Fibroblast of lung (primary cell): Measurements from ENCODE around the gene RFXANK. TPM values are rescaled to one million over a fixed set of nuclear protein-coding genes. Genes with fewer than 3 reads are reported as not detected.
A peak's percentile ranks its signal among the peaks of the same experiment; 100 is the strongest.

Experiments used
- DNase-seq, 2 donors: peaks; one replicate each; pipeline versions ENCODE4 v3.0.0 to v3.0.0-alpha.2; 2010; ENCODE audit warnings: low read depth in 2 of 2
- H2AFZ ChIP-seq: 2 replicates; pipeline ENCODE4 v1.5.1; 2012; ENCODE audit warnings: low read length, control low read depth, inconsistent platforms
- H3K27ac ChIP-seq: 2 replicates; pipeline ENCODE4 v1.5.1; 2011; ENCODE audit warnings: low read length, control low read depth; ENCODE audit not compliant: insufficient read depth
- H3K27me3 ChIP-seq: 2 replicates; pipeline ENCODE4 v1.5.1; 2011; ENCODE audit warnings: mild to moderate bottlenecking, low read length; ENCODE audit not compliant: control insufficient read depth, insufficient read depth
- H3K36me3 ChIP-seq: 2 replicates; pipeline ENCODE4 v1.5.1; 2011; ENCODE audit warnings: low read length; ENCODE audit not compliant: control insufficient read depth, insufficient read depth
- H3K4me1 ChIP-seq: 2 replicates; pipeline ENCODE4 v1.5.1; 2011; ENCODE audit warnings: low read length; ENCODE audit not compliant: control insufficient read depth, insufficient read depth; ENCODE audit errors: extremely low read depth
- H3K4me2 ChIP-seq: 2 replicates; pipeline ENCODE4 v1.5.1; 2011; ENCODE audit warnings: low read length, control low read depth; ENCODE audit not compliant: insufficient read depth; ENCODE audit errors: extremely low read depth
- H3K4me3 ChIP-seq, 4 experiments: fragments of 200-600 bp in 1 of 4; sonication (generic) in 1 of 4; replicated peaks in 1 of 4; 2 replicates each; pipeline ENCODE4 v1.5.1; 2011 to 2016; ENCODE audit warnings: low read length in 4 of 4, low read depth in 3 of 4, mild to moderate bottlenecking in 3 of 4, control low read depth in 2 of 4, inconsistent platforms in 1 of 4, mixed read lengths in 1 of 4; ENCODE audit not compliant: insufficient read depth in 1 of 4; ENCODE audit errors: control extremely low read depth in 1 of 4
- H3K79me2 ChIP-seq: 2 replicates; pipeline ENCODE4 v1.5.1; 2012; ENCODE audit warnings: mild to moderate bottlenecking, low read length, inconsistent platforms; ENCODE audit not compliant: control insufficient read depth, insufficient read depth
- H3K9ac ChIP-seq: 2 replicates; pipeline ENCODE4 v1.5.1; 2011; ENCODE audit warnings: mild to moderate bottlenecking, low read length, control low read depth; ENCODE audit not compliant: insufficient read depth
- H3K9me3 ChIP-seq: 2 replicates; pipeline ENCODE4 v1.5.1; 2012; ENCODE audit warnings: low read depth, low read length; ENCODE audit not compliant: control insufficient read depth, insufficient read depth
- H4K20me1 ChIP-seq: 2 replicates; pipeline ENCODE4 v1.5.1; 2011; ENCODE audit warnings: low read length; ENCODE audit not compliant: control insufficient read depth, insufficient read depth; ENCODE audit errors: extremely low read depth
- CTCF ChIP-seq, 2 donors: IDR thresholded peaks in 1 of 2; conservative IDR thresholded peaks in 1 of 2; 1 replicate in 1 of 2; 2 replicates in 1 of 2; pipeline ENCODE4 v1.5.1; 2011 to 2012; ENCODE audit warnings: low read length in 2 of 2, control low read depth in 1 of 2, inconsistent platforms in 1 of 2, low read depth in 1 of 2, mild to moderate bottlenecking in 1 of 2
- EZH2 ChIP-seq: IDR thresholded peaks from 2 replicates; pipeline ENCODE4 v1.5.1; 2012; ENCODE audit warnings: low read length, control low read depth, mild to moderate bottlenecking; ENCODE audit errors: missing control alignments
- polyA plus RNA-seq, 2 donors: library from polyadenylated mRNA; depleted of rRNA in 1 of 2; stranded (reverse) in 1 of 2; unstranded in 1 of 2; fragments of >200 nt; gene quantifications; 2 replicates each; pipeline ENCODE4 v1.2.1, GENCODE V29; 2011 to 2012; ENCODE audit warnings: missing spikeins in 1 of 2
- total RNA-seq: library from RNA; depleted of rRNA; stranded (reverse); fragments of >200 nt; gene quantifications from 2 replicates; pipeline ENCODE4 v1.2.1, GENCODE V29; 2014

The RFXANK gene
- total and polyA plus RNA-seq, 2 donors (not counting 1 experiment from before 2014, with no cell fraction given): 31.9 to 65.2 TPM

GRCh38 chr19:19224852-19225494 is 32.9 kb downstream of the RFXANK start:
- Histone ChIP-seq H3K4me3 (peak overlapping the region in 2 of 4 experiments; percentile 21 to 28), H3K4me2 (peak overlapping the region; percentile 51), H3K9me3 (no peaks in the 10 kb centered on the region), H3K36me3 (no peaks in the 10 kb centered on the region), H3K79me2 (no peaks in the 10 kb centered on the region), H2AFZ (no peak overlapping the region), H3K4me1 (no peaks in the 10 kb centered on the region), H3K27me3 (peaks cover 11% of the 10 kb centered on the region), H4K20me1 (no peaks in the 10 kb centered on the region), H3K27ac (no peak overlapping the region), H3K9ac (no peak overlapping the region)
- peak in 1 of 2 donors; percentile 59 for DNase-seq
- TF ChIP-seq CTCF (conservative IDR thresholded peaks at IDR 0.05 in 1 of 2, IDR thresholded peaks at IDR 0.05 in 1 of 2; ENCODE audit: low read depth in 1 of 2, low read length in 2 of 2) (peak; percentile 45 to 60), EZH2 (no peak)

- H3K4me3 ChIP-seq: no peak overlapping the region
- H2AFZ ChIP-seq: no peak overlapping the region
- no peak for DNase-seq
- no peaks in the 10 kb centered on the region for H3K9me3 ChIP-seq
- no peak overlapping the region for H3K4me2 ChIP-seq
- H3K36me3 ChIP-seq: no peaks in the 10 kb centered on the region
- H3K27me3 ChIP-seq: peaks cover 11% of the 10 kb centered on the region
- TF ChIP-seq EZH2: no peak
- TF ChIP-seq CTCF (conservative IDR thresholded peaks at IDR 0.05 in 1 of 2, IDR thresholded peaks at IDR 0.05 in 1 of 2; ENCODE audit: low read depth in 1 of 2, low read length in 2 of 2): no peak
- no peaks in the 10 kb centered on the region for H4K20me1 ChIP-seq
- no peaks in the 10 kb centered on the region for H3K4me1 ChIP-seq
- no peaks in the 10 kb centered on the region for H3K79me2 ChIP-seq
- H3K27ac ChIP-seq: no peak overlapping the region
- H3K9ac ChIP-seq: no peak overlapping the region
Observed at GRCh38 chr19:19226204-19226603, 34.1 kb downstream of the RFXANK start.

DNA sequence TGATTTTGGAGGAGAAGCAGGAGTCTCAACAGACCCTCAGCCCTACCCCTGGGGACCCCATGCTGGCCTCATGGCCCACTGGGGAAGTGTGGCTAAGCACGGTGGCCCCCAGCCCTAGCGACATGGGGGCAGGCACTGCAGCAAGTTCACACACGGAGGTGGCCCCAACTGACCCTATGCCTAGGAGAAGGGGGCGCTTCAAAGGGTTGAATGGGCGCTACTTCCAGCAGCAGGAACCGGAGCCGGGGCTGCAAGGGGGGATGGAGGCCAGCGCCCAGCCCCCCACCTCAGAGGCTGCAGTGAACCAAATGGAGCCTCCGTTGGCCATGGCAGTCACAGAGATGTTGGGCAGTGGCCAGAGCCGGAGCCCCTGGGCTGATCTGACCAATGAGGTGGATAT is 34.6 kb downstream of the RFXANK start:
- Histone ChIP-seq H3K9me3 (no peaks in the 10 kb centered on the region), H3K4me2 (no peak overlapping the region), H3K36me3 (no peaks in the 10 kb centered on the region), H2AFZ (no peak overlapping the region), H3K9ac (no peak overlapping the region), H3K4me3 (no peak overlapping the region), H3K27ac (no peak overlapping the region), H4K20me1 (no peaks in the 10 kb centered on the region), H3K79me2 (no peaks in the 10 kb centered on the region), H3K4me1 (no peaks in the 10 kb centered on the region), H3K27me3 (peaks cover 11% of the 10 kb centered on the region)
- no peak for DNase-seq
- TF ChIP-seq CTCF (conservative IDR thresholded peaks at IDR 0.05 in 1 of 2, IDR thresholded peaks at IDR 0.05 in 1 of 2; ENCODE audit: low read depth in 1 of 2, low read length in 2 of 2) (no peak), EZH2 (no peak)
